Muscle of back (tissue), 10 donors: ENCODE data around the gene TMPRSS5. TPM values are rescaled to one million over a fixed set of nuclear protein-coding genes. Genes with fewer than 3 reads are reported as not detected.

Experiments
- polyA plus RNA-seq, 10 donors: library from polyadenylated mRNA; unstranded; fragments of 120-200 nt; gene quantifications; one replicate each; pipeline ENCODE4 v1.2.1, GENCODE V29; 2013; ENCODE audit not compliant: insufficient read length in 10 of 10

The TMPRSS5 gene
- polyA plus RNA-seq, 10 donors, result 0.55 to 2.2 (median 0.89) TPM

Other genes with a start within 250 kb of the TMPRSS5 start
- under 1 TPM in 7 of 10 donors, not detected in 3; 0.05 to 0.74 (median 0.16) TPM for gene DRD2, start 230.9 kb downstream of the TMPRSS5 start, polyA plus RNA-seq
- gene ZW10, start 67.4 kb upstream of the TMPRSS5 start, polyA plus RNA-seq, result 10 to 100 TPM; 13.1 to 19.0 (median 15.9) TPM
- under 1 TPM in 5 of 10 donors, not detected in 5; 0.17 to 0.31 (median 0.22) TPM for gene CLDN25, start 73.5 kb upstream of the TMPRSS5 start, polyA plus RNA-seq
- 100 to 1,000 TPM in 2 of 10 donors, 10 to 100 TPM in 8; 43.7 to 108 (median 76.8) TPM for gene USP28, start 169.3 kb upstream of the TMPRSS5 start, polyA plus RNA-seq
- gene HTR3B, start 198.5 kb upstream of the TMPRSS5 start, polyA plus RNA-seq, result under 1 TPM in 5 of 10 donors, not detected in 5; 0.07 to 0.16 (median 0.08) TPM